Measurements from ENCODE around the gene SAMD4B.

DNA sequence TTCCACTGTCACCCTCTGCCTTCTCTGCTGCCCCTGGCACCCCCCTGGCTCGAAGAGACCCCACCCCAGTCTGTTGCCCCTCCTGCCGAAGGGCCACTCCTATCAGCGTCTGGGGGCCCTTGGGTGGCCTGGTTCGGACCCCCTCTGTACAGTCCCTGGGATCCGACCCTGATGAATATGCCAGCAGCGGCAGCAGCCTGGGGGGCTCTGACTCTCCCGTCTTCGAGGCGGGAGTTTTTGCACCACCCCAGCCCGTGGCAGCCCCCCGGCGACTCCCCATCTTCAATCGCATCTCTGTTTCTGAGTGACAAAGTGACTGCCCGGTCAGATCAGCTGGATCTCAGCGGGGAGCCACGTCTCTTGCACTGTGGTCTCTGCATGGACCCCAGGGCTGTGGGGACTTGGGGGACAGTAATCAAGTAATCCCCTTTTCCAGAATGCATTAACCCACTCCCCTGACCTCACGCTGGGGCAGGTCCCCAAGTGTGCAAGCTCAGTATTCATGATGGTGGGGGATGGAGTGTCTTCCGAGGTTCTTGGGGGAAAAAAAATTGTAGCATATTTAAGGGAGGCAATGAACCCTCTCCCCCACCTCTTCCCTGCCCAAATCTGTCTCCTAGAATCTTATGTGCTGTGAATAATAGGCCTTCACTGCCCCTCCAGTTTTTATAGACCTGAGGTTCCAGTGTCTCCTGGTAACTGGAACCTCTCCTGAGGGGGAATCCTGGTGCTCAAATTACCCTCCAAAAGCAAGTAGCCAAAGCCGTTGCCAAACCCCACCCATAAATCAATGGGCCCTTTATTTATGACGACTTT, 66.4 kb downstream of the SAMD4B start:
- TF ChIP-seq PAX5 (IDR thresholded peaks at IDR 0.05; ENCODE audit: borderline replicate concordance, low read depth, low read length) (no peak), POLR2AphosphoS5 (IDR thresholded peaks at IDR 0.05; ENCODE audit: low read length) (peak; percentile 72), POLR2A (IDR thresholded peaks at IDR 0.05; ENCODE audit: low read depth, low read length) (peak; percentile 76), EZH2 (IDR thresholded peaks at IDR 0.05; ENCODE audit: borderline replicate concordance, control insufficient read depth, low read depth, low read length) (no peak), KAT2A (conservative IDR thresholded peaks at IDR 0.05; ENCODE audit: control insufficient read depth, low read depth, low read length) (no peak), HDAC6 (IDR thresholded peaks at IDR 0.05; ENCODE audit: unreplicated experiment) (peak; percentile 83), REST (IDR thresholded peaks at IDR 0.05; ENCODE audit: low read depth, low read length) (no peak), RAD21 (IDR thresholded peaks at IDR 0.05; ENCODE audit: insufficient read depth, low read depth, low read length) (no peak), IKZF2 (IDR thresholded peaks at IDR 0.05) (no peak)
